HepG2 (cell line): ENCODE results near the gene IRAK3. TPM values are rescaled to one million over a fixed set of nuclear protein-coding genes. Genes with fewer than 3 reads are reported as not detected.
A peak's percentile ranks its signal among the peaks of the same experiment; 100 is the strongest.

Experiments
- PHF8 ChIP-seq: sonication (generic); formaldehyde crosslinking; IDR thresholded peaks from 2 replicates; pipeline ENCODE4 v1.5.0; 2020; ENCODE audit warnings: missing genetic modification reagents
- polyA plus RNA-seq, 8 experiments: library from polyadenylated mRNA; depleted of rRNA in 3 of 8; stranded (reverse) in 7 of 8; unstranded in 1 of 8; fragments of >200 nt; fragmentation: Illumina TruSeq in 4 of 8; extraction: Trizol in 4 of 8; gene quantifications; 2 replicates each; pipeline versions ENCODE4 v1.2.1 to v1.2.3, GENCODE V29; 2011 to 2016; ENCODE audit warnings: low read depth in 4 of 8, missing spikeins in 1 of 8, mixed read lengths in 1 of 8; ENCODE audit not compliant: insufficient read depth in 1 of 8
- total RNA-seq, 5 experiments: library from RNA; depleted of rRNA; stranded (reverse); fragments of >200 nt; fragmentation: Illumina TruSeq; extraction: Trizol; gene quantifications; 2 replicates each; pipeline ENCODE4 v1.2.3, GENCODE V29; 2016; ENCODE audit warnings: low read depth in 1 of 5
- TF ChIP-seq, protein P1 (sequence below): IDR thresholded peaks from 2 replicates; pipeline ENCODE4 v1.4.0; 2020; ENCODE audit warnings: mild to moderate bottlenecking, missing genetic modification reagents
- TF ChIP-seq, protein P2 (sequence below): sonication (generic); formaldehyde crosslinking; IDR thresholded peaks from 2 replicates; pipeline ENCODE4 v1.4.0; 2020; ENCODE audit warnings: missing genetic modification reagents, borderline replicate concordance
- TF ChIP-seq, protein P3 (sequence below), 2 experiments: IDR thresholded peaks; 2 replicates each; pipeline ENCODE4 v1.6.1; 2011 to 2012; ENCODE audit warnings: low read length in 2 of 2, borderline replicate concordance in 1 of 2, low read depth in 1 of 2, mild to moderate bottlenecking in 1 of 2, moderate library complexity in 1 of 2

The IRAK3 gene
- total and polyA plus RNA-seq, 2 of the 13 experiments (the other 11 are each of a cell fraction or from before 2014, with no cell fraction given) = 0.01 TPM; not detected in 1

DNA sequence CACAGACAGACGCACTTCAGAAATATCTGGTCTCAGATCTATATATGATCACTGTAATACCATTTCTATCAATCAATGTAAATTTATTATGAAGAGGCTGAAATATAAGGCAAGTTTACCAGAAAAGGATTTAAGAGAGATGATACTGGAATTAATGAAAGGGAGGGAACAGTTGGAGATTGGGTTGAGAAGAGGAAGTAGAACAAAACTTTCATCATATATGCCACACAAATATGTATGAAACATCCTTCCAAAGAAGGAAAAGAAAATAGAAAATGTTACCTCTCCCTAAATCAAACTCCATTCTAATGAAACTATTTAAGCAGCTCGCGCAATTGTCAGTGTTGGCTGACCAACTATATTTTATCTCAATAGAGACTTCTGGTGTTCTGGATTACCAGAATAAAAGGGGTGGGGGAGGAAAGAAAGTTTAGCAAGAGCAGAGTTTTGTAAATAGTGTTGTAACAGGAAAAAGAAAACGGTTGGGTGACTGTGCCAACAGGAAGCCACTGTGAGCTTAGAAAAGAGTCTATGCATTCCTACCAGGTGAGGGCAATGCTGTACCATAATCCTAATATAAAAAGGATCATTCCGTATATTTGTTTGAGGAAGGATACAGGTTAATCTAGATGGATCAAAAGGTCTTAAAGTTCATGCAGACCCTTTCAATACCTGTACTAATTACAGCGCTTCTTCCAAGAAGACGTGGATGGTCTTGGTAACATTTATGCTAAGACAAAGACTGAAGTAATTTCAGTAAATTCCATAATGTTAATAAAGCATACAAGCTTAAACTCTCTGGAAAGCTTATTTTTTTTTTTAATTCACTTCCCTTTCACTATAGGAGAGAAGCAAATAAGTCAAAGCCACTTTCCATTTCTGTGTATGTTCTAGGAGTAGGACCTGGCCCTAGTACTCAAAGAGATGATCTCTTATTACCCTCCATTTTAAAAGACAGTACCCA, 43.9 kb upstream of the IRAK3 start (continued):
- TF ChIP-seq, protein P1, sequence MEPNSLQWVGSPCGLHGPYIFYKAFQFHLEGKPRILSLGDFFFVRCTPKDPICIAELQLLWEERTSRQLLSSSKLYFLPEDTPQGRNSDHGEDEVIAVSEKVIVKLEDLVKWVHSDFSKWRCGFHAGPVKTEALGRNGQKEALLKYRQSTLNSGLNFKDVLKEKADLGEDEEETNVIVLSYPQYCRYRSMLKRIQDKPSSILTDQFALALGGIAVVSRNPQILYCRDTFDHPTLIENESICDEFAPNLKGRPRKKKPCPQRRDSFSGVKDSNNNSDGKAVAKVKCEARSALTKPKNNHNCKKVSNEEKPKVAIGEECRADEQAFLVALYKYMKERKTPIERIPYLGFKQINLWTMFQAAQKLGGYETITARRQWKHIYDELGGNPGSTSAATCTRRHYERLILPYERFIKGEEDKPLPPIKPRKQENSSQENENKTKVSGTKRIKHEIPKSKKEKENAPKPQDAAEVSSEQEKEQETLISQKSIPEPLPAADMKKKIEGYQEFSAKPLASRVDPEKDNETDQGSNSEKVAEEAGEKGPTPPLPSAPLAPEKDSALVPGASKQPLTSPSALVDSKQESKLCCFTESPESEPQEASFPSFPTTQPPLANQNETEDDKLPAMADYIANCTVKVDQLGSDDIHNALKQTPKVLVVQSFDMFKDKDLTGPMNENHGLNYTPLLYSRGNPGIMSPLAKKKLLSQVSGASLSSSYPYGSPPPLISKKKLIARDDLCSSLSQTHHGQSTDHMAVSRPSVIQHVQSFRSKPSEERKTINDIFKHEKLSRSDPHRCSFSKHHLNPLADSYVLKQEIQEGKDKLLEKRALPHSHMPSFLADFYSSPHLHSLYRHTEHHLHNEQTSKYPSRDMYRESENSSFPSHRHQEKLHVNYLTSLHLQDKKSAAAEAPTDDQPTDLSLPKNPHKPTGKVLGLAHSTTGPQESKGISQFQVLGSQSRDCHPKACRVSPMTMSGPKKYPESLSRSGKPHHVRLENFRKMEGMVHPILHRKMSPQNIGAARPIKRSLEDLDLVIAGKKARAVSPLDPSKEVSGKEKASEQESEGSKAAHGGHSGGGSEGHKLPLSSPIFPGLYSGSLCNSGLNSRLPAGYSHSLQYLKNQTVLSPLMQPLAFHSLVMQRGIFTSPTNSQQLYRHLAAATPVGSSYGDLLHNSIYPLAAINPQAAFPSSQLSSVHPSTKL = 0 out of 2 replicates have a peak, but pooled peaks have one; percentile 36
- TF ChIP-seq, protein P2, sequence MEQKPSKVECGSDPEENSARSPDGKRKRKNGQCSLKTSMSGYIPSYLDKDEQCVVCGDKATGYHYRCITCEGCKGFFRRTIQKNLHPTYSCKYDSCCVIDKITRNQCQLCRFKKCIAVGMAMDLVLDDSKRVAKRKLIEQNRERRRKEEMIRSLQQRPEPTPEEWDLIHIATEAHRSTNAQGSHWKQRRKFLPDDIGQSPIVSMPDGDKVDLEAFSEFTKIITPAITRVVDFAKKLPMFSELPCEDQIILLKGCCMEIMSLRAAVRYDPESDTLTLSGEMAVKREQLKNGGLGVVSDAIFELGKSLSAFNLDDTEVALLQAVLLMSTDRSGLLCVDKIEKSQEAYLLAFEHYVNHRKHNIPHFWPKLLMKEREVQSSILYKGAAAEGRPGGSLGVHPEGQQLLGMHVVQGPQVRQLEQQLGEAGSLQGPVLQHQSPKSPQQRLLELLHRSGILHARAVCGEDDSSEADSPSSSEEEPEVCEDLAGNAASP = no peak
- TF ChIP-seq PHF8 (CRISPR knock-in tag) = no peak
- TF ChIP-seq, protein P3, sequence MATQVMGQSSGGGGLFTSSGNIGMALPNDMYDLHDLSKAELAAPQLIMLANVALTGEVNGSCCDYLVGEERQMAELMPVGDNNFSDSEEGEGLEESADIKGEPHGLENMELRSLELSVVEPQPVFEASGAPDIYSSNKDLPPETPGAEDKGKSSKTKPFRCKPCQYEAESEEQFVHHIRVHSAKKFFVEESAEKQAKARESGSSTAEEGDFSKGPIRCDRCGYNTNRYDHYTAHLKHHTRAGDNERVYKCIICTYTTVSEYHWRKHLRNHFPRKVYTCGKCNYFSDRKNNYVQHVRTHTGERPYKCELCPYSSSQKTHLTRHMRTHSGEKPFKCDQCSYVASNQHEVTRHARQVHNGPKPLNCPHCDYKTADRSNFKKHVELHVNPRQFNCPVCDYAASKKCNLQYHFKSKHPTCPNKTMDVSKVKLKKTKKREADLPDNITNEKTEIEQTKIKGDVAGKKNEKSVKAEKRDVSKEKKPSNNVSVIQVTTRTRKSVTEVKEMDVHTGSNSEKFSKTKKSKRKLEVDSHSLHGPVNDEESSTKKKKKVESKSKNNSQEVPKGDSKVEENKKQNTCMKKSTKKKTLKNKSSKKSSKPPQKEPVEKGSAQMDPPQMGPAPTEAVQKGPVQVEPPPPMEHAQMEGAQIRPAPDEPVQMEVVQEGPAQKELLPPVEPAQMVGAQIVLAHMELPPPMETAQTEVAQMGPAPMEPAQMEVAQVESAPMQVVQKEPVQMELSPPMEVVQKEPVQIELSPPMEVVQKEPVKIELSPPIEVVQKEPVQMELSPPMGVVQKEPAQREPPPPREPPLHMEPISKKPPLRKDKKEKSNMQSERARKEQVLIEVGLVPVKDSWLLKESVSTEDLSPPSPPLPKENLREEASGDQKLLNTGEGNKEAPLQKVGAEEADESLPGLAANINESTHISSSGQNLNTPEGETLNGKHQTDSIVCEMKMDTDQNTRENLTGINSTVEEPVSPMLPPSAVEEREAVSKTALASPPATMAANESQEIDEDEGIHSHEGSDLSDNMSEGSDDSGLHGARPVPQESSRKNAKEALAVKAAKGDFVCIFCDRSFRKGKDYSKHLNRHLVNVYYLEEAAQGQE (IDR thresholded peaks at IDR 0.05; ENCODE audit: borderline replicate concordance in 1 of 2, low read depth in 1 of 2, low read length in 2 of 2) = no peak
